H1 (cell line): ENCODE results near the gene ARID1B. TPM values are rescaled to one million over a fixed set of nuclear protein-coding genes. Genes with fewer than 3 reads are reported as not detected.

Source experiments
- GABPA ChIP-seq: IDR thresholded peaks from 2 replicates; pipeline ENCODE4 v1.6.1; 2011; ENCODE audit warnings: mild to moderate bottlenecking, low read length, moderate library complexity, borderline replicate concordance; ENCODE audit not compliant: insufficient read depth
- polyA plus RNA-seq, 7 experiments: library from polyadenylated mRNA; depleted of rRNA in 3 of 7; stranded (reverse) in 5 of 7; unstranded in 2 of 7; fragments of >200 nt in 5 of 7; fragments of 200-250 nt in 2 of 7; gene quantifications; 1 replicate in 5 of 7; 2 replicates in 1 of 7; 4 replicates in 1 of 7; pipeline versions ENCODE4 v1.2.1 to v1.2.3, GENCODE V29; 2011 to 2013; ENCODE audit warnings: missing spikeins in 2 of 7, mixed read lengths in 2 of 7
- total RNA-seq: library from RNA; stranded (reverse); fragmentation: NEBNext Ultra II Directional; extraction: Animal tissue kit (Norgen Biotek cat#: 25700); gene quantifications from 2 replicates; pipeline ENCODE4 v1.2.1, GENCODE V29; 2021

The ARID1B gene
- total and polyA plus RNA-seq, 2 of the 8 experiments (the other 6 are each of a cell fraction or from before 2014, with no cell fraction given): 24.3 to 70.3 TPM

DNA sequence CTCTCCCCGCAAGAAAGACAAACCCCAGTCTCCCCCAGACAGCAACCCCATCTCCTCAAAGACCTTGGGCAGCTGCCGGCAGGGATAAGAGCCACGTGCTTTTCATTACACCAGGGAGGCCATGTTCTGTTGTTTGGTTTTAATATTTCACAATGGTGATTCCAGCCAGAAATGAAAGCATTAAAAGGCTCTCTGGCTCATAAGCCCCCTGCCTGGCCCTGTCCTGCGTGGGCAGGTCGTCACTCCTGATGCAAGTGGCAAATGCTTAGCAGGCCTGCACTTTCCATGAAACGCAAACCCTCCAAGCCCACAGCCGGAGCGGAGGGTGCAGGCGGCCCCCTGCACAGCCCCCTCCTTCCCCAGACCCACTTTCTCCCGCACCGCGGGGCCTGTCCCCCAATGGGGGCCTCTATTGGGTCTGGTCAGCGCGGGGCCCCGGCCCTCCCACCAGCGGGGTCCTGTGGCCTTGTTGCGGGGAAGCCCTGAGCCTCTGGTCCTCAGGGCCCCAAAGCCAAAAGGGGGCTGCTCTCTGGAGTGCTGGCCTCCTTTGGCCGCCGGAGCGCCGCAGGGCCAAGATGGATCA lies 469.0 kb downstream of the ARID1B start (continued):
- no peak for TF ChIP-seq GABPA
